Measurements from ENCODE around the gene MAPK14.

MAPK14 gene

GRCh38 chr6:36141961-36142360 lies 114.4 kb downstream of the MAPK14 start:
- no peak for DNase-seq

- no peak for DNase-seq
These were observed 115.6 kb downstream of the MAPK14 start for GRCh38 chr6:36142971-36143838.

- no peak for DNase-seq
These were observed 117.9 kb downstream of the MAPK14 start for GRCh38 chr6:36145495-36145894.

DNA sequence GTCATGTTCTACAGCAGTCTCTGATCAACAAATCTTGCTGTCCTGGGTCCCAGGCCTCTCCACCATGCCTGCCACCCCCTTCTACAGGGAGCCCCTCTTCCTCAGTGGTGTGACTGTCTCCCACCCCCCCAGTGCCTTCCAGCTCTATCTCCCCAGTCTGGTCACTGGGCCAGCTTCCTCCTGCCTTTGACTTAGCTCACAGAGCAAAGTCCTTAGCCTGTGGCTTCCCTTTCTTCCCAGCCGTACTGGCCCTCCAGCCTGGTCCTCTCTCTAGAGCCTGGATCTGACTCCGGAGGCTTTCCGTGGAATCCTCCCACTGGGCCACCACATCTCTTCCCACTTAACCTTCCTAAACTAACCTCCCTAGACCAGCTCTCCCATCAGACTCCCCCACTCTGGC lies 119.7 kb downstream of the MAPK14 start:
- DNase-seq = no peak

GRCh38 chr6:36149476-36149875 lies 121.9 kb downstream of the MAPK14 start:
- no peak for DNase-seq

DNA sequence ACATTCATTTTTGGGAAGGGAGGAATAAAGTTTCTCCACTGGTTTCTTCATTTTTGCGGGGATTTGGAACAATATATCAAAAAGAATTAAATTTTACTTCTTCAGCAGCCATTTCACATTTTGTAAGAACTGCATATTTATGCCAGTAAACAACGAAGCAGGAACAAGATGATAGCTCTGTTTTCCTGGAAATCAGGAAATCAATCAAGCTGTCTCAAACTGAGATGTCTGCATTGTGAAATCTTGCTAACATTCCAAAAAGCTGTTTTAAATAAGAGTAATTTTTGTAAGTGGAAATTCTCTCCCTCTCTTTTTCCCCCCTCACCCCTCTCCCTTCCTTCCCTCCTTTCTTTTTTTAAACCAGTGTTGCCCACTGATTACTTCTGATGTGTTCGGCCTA lies 122.7 kb downstream of the MAPK14 start:
- no peak for DNase-seq

GRCh38 chr6:36154286-36154685 lies 126.7 kb downstream of the MAPK14 start:
- no peak for DNase-seq

DNA sequence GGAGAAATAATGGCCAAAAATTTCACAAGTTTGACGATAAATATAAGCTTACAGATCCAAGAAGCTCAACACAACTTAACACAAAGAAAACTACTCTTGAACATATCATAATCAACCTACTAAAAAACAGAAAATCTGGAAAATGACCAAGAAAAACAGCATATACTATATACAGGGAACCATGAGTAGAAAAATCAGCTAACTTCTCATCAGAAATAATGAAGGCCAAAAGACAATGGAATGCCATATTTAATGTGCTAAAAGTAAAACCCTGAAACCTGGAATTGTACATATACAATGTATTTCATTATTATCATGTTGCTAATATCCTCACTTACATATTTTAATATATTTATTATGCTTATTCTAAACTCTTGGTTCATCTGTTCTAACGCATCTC lies 128.1 kb downstream of the MAPK14 start:
- no peak for DNase-seq

GRCh38 chr6:36160147-36160760 lies 132.6 kb downstream of the MAPK14 start:
- no peak for DNase-seq

Measured in activated CD4-positive, alpha-beta T cell treated with anti-CD3 and anti-CD28 coated beads, Interleukin-2, Interleukin-6, amounts not matched to agents 100 ng/mL and 50 ng/mL, durations not matched to agents 16 hours and 8 hours (primary cell).